ENCODE data around the gene L3MBTL4. TPM values are rescaled to one million over a fixed set of nuclear protein-coding genes. Genes with fewer than 3 reads are reported as not detected.

Gene L3MBTL4
- total and polyA plus RNA-seq, 8 donors: 5.7 to 13.9 (median 6.9) TPM

- Histone ChIP-seq H3K4me3 (no peak overlapping the region), H3K4me1 (peaks cover 0 to 9% of the 10 kb centered on the region in 2 donors), H3K27me3 (no peaks in the 10 kb centered on the region), H3K27ac (peak overlapping the region in 1 of 2 donors; percentile 39), H3K36me3 (no peaks in the 10 kb centered on the region), H3K9me3 (no peaks in the 10 kb centered on the region)
- intact Hi-C loops (cut with DNase I): no loop called here
- no peak for DNase-seq
- ATAC-seq: no peak
- TF ChIP-seq CTCF (IDR thresholded peaks at IDR 0.05): no peak
Observed at GRCh38 chr18:6406910-6407470, 7.7 kb downstream of the L3MBTL4 start.

- H3K27ac ChIP-seq: peak overlapping the region in 1 of 2 donors; percentile 39
- peak; percentile 37 for ATAC-seq
- peak in 1 of 4 donors; percentile 41 for DNase-seq
- no peaks in the 10 kb centered on the region for H3K27me3 ChIP-seq
- intact Hi-C loops (cut with DNase I): no loop called here
- no peaks in the 10 kb centered on the region for H3K9me3 ChIP-seq
- peaks cover 0 to 9% of the 10 kb centered on the region in 2 donors for H3K4me1 ChIP-seq
- H3K36me3 ChIP-seq: no peaks in the 10 kb centered on the region
- no peak for TF ChIP-seq CTCF (IDR thresholded peaks at IDR 0.05)
- H3K4me3 ChIP-seq: no peak overlapping the region
Observed at GRCh38 chr18:6406075-6406909, 8.4 kb downstream of the L3MBTL4 start.

GRCh38 chr18:6405237-6406074, 9.3 kb downstream of the L3MBTL4 start:
- no peaks in the 10 kb centered on the region for H3K27me3 ChIP-seq
- intact Hi-C loops (cut with DNase I): no loop called here
- TF ChIP-seq CTCF (IDR thresholded peaks at IDR 0.05): no peak
- H3K36me3 ChIP-seq: no peaks in the 10 kb centered on the region
- ATAC-seq: peak; percentile 21
- no peak overlapping the region for H3K27ac ChIP-seq
- DNase-seq: no peak
- no peaks in the 10 kb centered on the region for H3K9me3 ChIP-seq
- peaks cover 0 to 9% of the 10 kb centered on the region in 2 donors for H3K4me1 ChIP-seq
- no peak overlapping the region for H3K4me3 ChIP-seq

GRCh38 chr18:6404834-6405233, 9.9 kb downstream of the L3MBTL4 start:
- Histone ChIP-seq H3K4me1 (peaks cover 0 to 9% of the 10 kb centered on the region in 2 donors), H3K27ac (no peak overlapping the region), H3K4me3 (no peak overlapping the region), H3K9me3 (no peaks in the 10 kb centered on the region), H3K36me3 (no peaks in the 10 kb centered on the region), H3K27me3 (no peaks in the 10 kb centered on the region)
- DNase-seq (no peak), ATAC-seq (no peak)
- intact Hi-C loops (cut with DNase I): no loop called here
- no peak for TF ChIP-seq CTCF (IDR thresholded peaks at IDR 0.05)

GRCh38 chr18:6401687-6402086, 13.0 kb downstream of the L3MBTL4 start:
- DNase-seq (no peak), ATAC-seq (no peak)
- intact Hi-C loops (cut with DNase I): no loop called here
- peaks cover 0 to 5% of the 10 kb centered on the region in 2 donors for H3K4me1 ChIP-seq
- H3K27me3 ChIP-seq: no peaks in the 10 kb centered on the region
- H3K4me3 ChIP-seq: no peak overlapping the region
- no peaks in the 10 kb centered on the region for H3K36me3 ChIP-seq
- TF ChIP-seq CTCF (IDR thresholded peaks at IDR 0.05): no peak
- no peak overlapping the region for H3K27ac ChIP-seq
- no peaks in the 10 kb centered on the region for H3K9me3 ChIP-seq

All from left lung (tissue), 10 donors.